Erythroblast (primary cell): ENCODE results near the gene XKR8.

Experiments
- GATA1 ChIP-seq: IDR thresholded peaks from 2 replicates; pipeline ENCODE4 v1.6.1; 2011; ENCODE audit warnings: low read depth, mild to moderate bottlenecking, control low read depth, low read length, moderate library complexity
- POLR2A ChIP-seq: IDR thresholded peaks from 2 replicates; pipeline ENCODE4 v1.6.1; 2011; ENCODE audit warnings: mild to moderate bottlenecking, low read length

DNA sequence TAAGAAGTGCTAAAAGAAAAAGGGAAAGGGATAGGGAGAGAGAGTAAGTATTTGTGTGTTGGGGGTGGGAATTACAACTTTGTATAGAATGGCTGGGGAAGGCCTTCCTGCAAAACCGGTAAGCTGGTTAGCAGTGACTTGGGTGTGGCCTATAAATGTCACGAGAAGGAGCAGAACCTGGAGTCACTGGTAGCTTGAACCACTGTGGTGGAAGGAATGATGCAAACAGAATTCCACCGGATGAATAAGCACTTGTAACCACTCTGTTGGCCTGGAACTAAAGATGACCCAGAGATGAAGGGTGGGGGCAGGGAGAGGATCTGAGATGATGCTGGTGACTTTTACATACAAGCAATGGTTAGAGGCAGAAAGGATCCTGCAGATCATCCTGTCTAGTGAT lies 8.9 kb downstream of the XKR8 start:
- TF ChIP-seq POLR2A (no peak), GATA1 (no peak)
